ENCODE data around the gene CAMTA1. TPM values are rescaled to one million over a fixed set of nuclear protein-coding genes. Genes with fewer than 3 reads are reported as not detected.

The CAMTA1 gene
- total RNA-seq, 2 donors from 2014 or later, result 55.3 to 69.5 TPM

DNA sequence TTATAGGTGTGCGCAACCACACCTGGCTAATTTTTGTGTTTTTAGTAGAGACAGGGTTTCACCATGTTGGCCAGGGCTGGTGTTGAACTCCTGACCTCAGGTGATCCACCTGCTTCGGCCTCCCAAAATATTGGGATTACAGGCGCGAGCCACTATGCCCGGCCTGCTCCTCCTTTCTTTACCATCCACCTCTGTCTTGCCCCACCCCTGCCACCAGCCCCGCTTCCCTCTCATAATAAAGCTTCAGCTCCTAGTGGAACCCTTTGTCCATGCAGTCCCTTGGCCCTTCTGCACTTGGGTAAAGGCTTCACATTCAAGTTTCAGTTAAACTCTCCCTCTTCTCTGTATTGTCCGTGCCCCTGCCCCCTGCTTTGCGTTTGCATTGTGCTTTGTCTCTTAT is 120.1 kb downstream of the CAMTA1 start:
- H3K4me3 Mint-ChIP-seq, result no peak overlapping the region
- no peak for DNase-seq
- H3K27ac Mint-ChIP-seq, result no peak overlapping the region
- H3K27me3 Mint-ChIP-seq, result no peaks in the 10 kb centered on the region
- no peaks in the 10 kb centered on the region for H3K36me3 Mint-ChIP-seq (ENCODE audit: low read depth)
- no peaks in the 10 kb centered on the region for H3K9me3 ChIP-seq (ENCODE audit: control insufficient read depth, low read length, poor library complexity, severe bottlenecking)
- H3K4me1 Mint-ChIP-seq, result peaks cover 6% of the 10 kb centered on the region
- ATAC-seq, result no peak

DNA sequence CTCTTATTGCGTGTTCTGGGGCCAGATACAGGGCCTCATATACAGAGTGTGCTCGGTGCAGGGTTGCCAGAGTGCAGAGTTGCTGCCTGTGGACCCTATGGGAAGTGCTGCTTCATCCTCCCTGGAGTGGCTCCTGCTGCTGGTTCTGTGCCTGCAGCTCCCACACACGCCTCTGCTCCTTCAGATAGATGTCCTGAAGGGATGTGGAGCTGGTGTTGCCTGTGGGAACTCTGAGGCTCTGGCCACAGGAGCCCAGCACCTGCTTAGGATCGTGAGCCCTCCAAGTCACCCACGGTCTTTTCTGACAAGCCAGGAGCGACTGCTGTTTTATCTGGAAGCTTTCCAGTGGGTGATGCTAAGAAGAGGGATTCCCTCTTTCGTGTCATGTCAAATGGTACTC is 120.5 kb downstream of the CAMTA1 start:
- no peaks in the 10 kb centered on the region for H3K36me3 Mint-ChIP-seq (ENCODE audit: low read depth)
- H3K27me3 Mint-ChIP-seq, result peaks cover under 1% of the 10 kb centered on the region
- H3K27ac Mint-ChIP-seq, result no peak overlapping the region
- no peaks in the 10 kb centered on the region for H3K9me3 ChIP-seq (ENCODE audit: control insufficient read depth, low read length, poor library complexity, severe bottlenecking)
- DNase-seq (no peak), ATAC-seq (no peak)
- peaks cover 5% of the 10 kb centered on the region for H3K4me1 Mint-ChIP-seq
- no peak overlapping the region for H3K4me3 Mint-ChIP-seq

DNA sequence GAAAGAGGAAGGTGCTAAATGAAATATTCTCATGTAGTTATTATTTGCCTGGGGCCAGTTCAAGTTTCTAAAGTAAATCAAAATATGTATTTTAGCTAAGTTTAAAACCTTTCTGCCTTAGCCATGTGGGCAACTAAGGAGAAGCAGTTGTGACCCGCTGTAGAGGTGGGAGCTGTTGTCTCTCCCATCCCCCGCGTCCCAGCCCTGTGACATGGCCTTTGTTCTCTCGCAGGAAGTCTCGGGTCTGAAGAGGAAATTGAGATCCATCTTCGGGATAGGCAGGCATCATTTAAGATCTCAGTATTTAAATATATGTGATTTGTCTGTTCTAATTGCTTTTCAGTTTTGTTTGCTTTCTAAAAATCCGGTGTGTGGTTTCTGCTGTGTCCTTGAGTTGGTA is 121.5 kb downstream of the CAMTA1 start:
- no peaks in the 10 kb centered on the region for H3K9me3 ChIP-seq (ENCODE audit: control insufficient read depth, low read length, poor library complexity, severe bottlenecking)
- Mint-ChIP-seq H3K4me1 (peaks cover 5% of the 10 kb centered on the region), H3K4me3 (no peak overlapping the region), H3K36me3 (ENCODE audit: low read depth) (no peaks in the 10 kb centered on the region), H3K27me3 (peaks cover 10% of the 10 kb centered on the region), H3K27ac (no peak overlapping the region)
- ATAC-seq (no peak), DNase-seq (no peak)

DNA sequence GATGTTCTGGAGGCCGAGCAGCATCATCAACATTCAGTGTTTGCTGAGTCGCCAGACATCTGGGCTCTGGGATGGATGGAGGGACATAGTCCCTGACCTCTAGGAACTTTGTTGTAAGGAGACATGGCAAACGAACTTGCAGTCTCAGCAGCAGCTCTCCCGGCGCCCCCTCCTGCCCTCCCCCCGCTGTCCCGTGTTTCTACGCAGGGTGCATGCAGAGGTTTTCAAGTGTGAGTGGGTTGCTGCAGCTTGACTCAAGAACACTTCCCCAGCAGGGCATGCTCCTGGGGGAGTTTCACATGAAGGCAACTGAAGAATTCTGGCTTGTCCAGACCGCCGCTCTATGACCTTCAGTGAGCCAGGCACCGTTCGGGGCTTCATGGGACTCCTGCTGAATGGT is 121.9 kb downstream of the CAMTA1 start:
- Mint-ChIP-seq H3K27ac (no peak overlapping the region), H3K36me3 (ENCODE audit: low read depth) (no peaks in the 10 kb centered on the region), H3K4me3 (no peak overlapping the region), H3K4me1 (peaks cover 5% of the 10 kb centered on the region), H3K27me3 (peaks cover 14% of the 10 kb centered on the region)
- DNase-seq, result no peak
- H3K9me3 ChIP-seq (ENCODE audit: control insufficient read depth, low read length, poor library complexity, severe bottlenecking), result no peaks in the 10 kb centered on the region
- no peak for ATAC-seq

DNA sequence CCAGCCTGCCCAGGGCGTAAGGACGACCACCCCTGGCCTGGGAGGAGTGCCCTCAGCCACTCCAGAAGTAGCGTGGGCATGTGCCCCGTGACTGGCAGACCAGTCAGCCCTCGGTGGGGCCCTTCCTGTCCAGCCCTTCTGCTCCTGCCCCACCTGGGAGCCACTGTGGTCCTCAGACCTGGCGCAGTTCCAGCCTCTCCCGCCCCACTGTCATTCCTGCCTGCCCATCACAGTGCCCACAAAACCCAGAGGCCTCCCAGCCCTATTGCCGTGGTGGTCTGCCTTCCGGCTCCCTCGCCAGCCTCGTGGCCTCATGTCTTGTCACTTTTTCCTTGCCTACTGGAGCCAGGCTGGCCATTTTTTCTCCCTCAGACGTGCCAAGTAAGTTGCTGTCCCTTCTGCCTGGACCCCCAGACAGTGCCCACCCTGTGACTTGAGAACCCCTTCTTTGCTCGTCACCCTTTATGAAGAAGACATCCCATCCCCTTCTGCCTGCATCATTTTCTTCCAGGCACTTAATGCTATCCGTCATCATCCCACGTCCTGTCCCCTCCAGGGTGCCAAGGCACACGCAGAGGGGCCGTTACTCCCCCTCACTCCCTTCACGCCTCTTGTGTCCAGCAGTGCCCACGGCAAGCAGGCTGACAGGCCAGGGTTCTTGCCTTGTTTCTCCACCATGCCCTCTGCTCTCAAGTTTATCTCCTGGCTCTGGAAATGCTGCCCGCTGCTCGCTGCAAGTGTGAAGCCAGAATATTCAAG is 122.6 kb downstream of the CAMTA1 start:
- H3K9me3 ChIP-seq (ENCODE audit: control insufficient read depth, low read length, poor library complexity, severe bottlenecking), result no peaks in the 10 kb centered on the region
- no peak for ATAC-seq
- Mint-ChIP-seq H3K4me1 (peaks cover 3% of the 10 kb centered on the region), H3K36me3 (ENCODE audit: low read depth) (no peaks in the 10 kb centered on the region), H3K4me3 (no peak overlapping the region), H3K27ac (no peak overlapping the region), H3K27me3 (peaks cover 19% of the 10 kb centered on the region)
- DNase-seq, result no peak

DNA sequence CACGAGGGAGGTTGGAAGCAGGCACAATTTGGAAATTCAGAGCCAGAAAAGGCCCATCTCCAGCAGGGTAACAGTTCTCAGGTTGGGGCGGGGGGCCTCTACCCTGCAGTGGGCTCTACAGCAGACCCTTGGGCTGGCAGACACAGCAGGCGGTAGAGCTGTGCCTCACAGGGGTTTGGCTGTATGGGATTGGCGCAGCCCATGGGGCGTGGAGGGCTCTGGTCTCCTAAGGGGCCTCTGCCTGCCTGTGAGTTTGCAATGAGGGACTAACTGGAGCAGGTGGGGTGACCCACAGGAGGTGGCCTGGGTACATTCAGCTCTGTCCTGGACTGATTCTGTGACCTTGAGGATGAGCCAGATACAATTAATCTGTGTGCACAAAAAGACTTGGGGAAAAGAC is 124.1 kb downstream of the CAMTA1 start:
- no peaks in the 10 kb centered on the region for H3K9me3 ChIP-seq (ENCODE audit: control insufficient read depth, low read length, poor library complexity, severe bottlenecking)
- H3K4me1 Mint-ChIP-seq, result peaks cover 3% of the 10 kb centered on the region
- ATAC-seq, result no peak
- peaks cover 30% of the 10 kb centered on the region for H3K27me3 Mint-ChIP-seq
- no peak overlapping the region for H3K27ac Mint-ChIP-seq
- H3K36me3 Mint-ChIP-seq (ENCODE audit: low read depth), result no peaks in the 10 kb centered on the region
- no peak for DNase-seq
- no peak overlapping the region for H3K4me3 Mint-ChIP-seq

DNA sequence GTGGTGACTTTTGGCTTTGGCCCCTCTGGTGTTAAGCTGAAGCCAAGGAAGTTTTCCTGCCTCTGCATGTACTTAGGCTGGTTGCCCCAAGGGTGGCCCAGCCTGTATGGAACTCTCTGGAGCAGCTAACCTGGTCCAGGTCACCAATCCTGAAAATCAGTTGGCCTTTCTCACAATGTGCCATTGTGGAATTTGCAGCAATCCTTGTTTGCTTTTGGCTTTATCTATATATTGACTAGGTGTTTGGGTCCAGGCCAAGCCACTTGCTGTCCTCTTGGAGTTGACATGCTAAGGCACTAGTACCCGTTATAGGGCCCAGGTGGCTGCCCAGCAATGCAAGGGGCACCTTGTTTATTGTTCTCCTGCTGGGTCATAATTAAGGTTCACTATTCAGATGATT is 124.6 kb downstream of the CAMTA1 start:
- no peak overlapping the region for H3K4me3 Mint-ChIP-seq
- no peaks in the 10 kb centered on the region for H3K36me3 Mint-ChIP-seq (ENCODE audit: low read depth)
- ATAC-seq, result no peak

DNA sequence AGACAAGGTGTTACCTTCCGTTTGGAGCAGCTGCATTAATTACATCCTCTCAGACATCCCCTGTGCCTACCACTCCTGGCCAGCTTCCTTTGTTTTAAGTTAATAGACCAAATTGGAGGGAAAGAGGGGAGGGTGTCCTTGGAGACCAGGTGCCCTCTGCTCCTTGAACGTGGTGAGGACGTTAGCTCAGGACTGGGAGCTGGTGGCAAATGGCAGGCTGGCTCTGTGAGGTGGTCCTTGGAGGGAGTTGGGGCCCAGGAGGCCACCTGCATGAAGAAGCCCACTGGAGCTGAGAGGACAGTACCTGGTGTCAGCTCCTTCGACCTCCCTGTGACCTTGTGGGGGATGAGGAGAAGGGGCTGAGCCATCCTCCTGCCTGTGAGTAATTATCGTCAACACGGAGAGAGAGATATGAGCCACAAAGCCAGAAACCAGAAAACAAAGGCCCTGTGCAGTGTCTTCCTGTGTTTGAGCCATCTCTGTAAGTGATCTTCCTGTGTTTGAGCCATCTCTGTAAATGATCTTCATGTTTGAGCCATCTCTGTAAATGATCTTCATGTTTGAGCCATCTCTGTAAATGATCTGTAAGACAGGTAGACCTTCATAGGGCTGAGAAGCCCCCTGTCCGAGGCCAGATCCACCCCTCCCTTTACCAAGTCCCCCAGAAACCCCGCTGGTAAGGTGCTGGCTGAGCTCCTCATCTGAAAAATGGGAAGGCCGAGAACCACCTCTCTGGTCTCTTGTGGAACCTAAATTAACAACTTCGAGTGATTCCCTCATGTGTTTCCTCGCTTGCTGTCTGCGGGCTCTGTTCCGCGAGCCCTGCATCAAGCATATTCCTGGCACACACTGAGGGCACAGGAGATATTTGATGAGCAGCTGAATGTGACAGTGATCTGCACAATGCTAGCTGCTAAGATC is 126.0 kb downstream of the CAMTA1 start:
- H3K4me3 Mint-ChIP-seq, result no peak overlapping the region
- no peaks in the 10 kb centered on the region for H3K36me3 Mint-ChIP-seq (ENCODE audit: low read depth)
- H3K27me3 Mint-ChIP-seq, result peaks cover 42% of the 10 kb centered on the region
- no peak overlapping the region for H3K27ac Mint-ChIP-seq
- no peak for DNase-seq
- H3K4me1 Mint-ChIP-seq, result no peaks in the 10 kb centered on the region
- H3K9me3 ChIP-seq (ENCODE audit: control insufficient read depth, low read length, poor library complexity, severe bottlenecking), result no peaks in the 10 kb centered on the region
- no peak for ATAC-seq

More for the DNA sequence above, 124.6 kb downstream of the CAMTA1 start:
- H3K27ac Mint-ChIP-seq, result no peak overlapping the region
- H3K27me3 Mint-ChIP-seq, result peaks cover 34% of the 10 kb centered on the region
- H3K4me1 Mint-ChIP-seq, result peaks cover 3% of the 10 kb centered on the region
- H3K9me3 ChIP-seq (ENCODE audit: control insufficient read depth, low read length, poor library complexity, severe bottlenecking), result no peaks in the 10 kb centered on the region
- no peak for DNase-seq

DNA sequence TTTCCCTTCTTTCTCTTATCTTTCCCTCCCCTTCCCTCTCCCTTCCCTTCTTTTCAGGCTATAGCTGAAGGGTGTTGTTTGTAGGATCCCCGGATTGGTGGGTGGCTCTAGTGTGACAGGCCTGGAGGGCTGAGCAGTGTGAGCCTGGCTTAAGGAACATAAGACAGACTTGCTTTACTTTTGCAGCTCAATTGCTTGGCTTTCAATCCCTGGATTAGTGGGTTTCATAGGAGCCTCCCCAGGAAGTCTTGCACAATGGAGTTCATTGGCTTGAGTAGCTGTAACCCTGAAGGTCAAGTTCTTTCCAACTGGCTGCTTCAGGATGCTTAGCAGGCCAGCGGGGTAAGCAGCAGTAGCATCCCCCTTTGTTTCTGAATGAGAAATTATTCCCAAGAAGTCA is 126.7 kb downstream of the CAMTA1 start:
- H3K9me3 ChIP-seq (ENCODE audit: control insufficient read depth, low read length, poor library complexity, severe bottlenecking), result no peaks in the 10 kb centered on the region
- H3K4me1 Mint-ChIP-seq, result no peaks in the 10 kb centered on the region
- no peak for ATAC-seq
- no peak for DNase-seq
- H3K27me3 Mint-ChIP-seq, result peaks cover 49% of the 10 kb centered on the region
- peaks cover 2% of the 10 kb centered on the region for H3K36me3 Mint-ChIP-seq (ENCODE audit: low read depth)
- H3K27ac Mint-ChIP-seq, result no peak overlapping the region
- H3K4me3 Mint-ChIP-seq, result no peak overlapping the region

DNA sequence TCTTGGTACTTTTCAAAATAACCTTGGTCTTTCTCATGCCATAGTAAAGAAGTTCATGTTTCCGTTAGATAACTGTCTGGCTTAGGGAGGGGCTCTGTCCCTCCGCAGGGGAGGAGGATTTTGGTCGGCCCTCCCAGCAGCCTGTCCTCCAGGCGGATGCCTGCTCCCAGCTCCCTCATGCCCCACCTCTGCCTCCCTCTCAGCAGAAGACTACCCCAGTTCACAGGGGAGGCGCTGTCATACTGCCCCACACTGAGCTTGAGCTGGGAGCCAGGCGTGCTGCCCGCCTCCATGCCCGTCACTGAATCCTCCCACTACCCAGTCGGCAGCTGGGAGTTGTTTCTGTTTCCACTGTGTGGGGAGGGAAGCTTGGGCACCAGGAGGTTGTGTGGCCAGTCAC is 127.3 kb downstream of the CAMTA1 start:
- H3K4me3 Mint-ChIP-seq, result no peak overlapping the region
- no peak for ATAC-seq
- H3K27me3 Mint-ChIP-seq, result peaks cover 54% of the 10 kb centered on the region
- DNase-seq, result no peak
- H3K36me3 Mint-ChIP-seq (ENCODE audit: low read depth), result peaks cover 2% of the 10 kb centered on the region
- H3K27ac Mint-ChIP-seq, result no peak overlapping the region
- H3K4me1 Mint-ChIP-seq, result no peaks in the 10 kb centered on the region
- no peaks in the 10 kb centered on the region for H3K9me3 ChIP-seq (ENCODE audit: control insufficient read depth, low read length, poor library complexity, severe bottlenecking)

DNA sequence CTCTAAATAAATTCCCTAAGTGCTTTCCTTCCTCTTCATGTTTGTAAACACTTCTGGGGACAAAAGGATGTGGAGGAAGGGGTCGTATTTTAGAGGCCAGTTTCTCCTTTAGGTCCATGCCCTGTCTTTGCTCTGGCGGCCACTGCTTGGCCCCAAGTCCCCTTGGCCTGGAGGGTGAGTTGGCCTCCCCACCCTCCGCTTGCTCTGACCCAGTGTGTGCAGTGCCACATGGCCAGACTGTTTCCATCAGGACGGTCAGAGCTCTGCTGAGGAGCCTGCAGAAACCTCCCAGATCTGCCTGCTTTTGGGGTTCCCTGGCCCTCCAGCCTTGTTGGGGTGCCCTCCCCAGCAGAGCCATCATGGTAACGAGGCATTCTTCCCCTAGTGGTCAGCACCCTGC is 127.8 kb downstream of the CAMTA1 start:
- DNase-seq (no peak), ATAC-seq (no peak)
- Mint-ChIP-seq H3K27me3 (peaks cover 56% of the 10 kb centered on the region), H3K4me3 (no peak overlapping the region), H3K36me3 (ENCODE audit: low read depth) (peaks cover 2% of the 10 kb centered on the region), H3K27ac (no peak overlapping the region), H3K4me1 (no peaks in the 10 kb centered on the region)
- no peaks in the 10 kb centered on the region for H3K9me3 ChIP-seq (ENCODE audit: control insufficient read depth, low read length, poor library complexity, severe bottlenecking)

DNA sequence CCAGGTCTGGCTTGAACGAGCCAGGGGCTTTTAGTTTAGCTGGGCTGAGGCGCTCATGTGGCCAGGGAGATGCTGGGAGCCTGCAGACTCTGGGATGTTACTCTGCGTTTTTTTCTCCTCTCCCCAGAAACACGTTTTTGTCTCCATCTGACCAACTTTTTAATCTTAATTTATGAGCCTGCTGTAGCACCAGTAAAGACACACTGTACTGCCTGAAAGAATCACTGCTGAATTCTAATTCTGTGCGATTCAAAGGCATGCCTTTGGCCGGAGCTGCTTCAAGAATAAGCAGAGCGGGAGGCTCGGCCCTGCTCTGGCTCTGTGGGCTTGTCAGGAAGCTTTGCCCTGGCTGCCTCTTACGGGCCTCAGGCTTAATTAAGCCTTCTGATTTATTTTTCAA is 129.5 kb downstream of the CAMTA1 start:
- H3K27me3 Mint-ChIP-seq, result peaks cover 65% of the 10 kb centered on the region
- H3K36me3 Mint-ChIP-seq (ENCODE audit: low read depth), result peaks cover 4% of the 10 kb centered on the region
- H3K9me3 ChIP-seq (ENCODE audit: control insufficient read depth, low read length, poor library complexity, severe bottlenecking), result no peaks in the 10 kb centered on the region
- no peak overlapping the region for H3K4me3 Mint-ChIP-seq
- H3K27ac Mint-ChIP-seq, result no peak overlapping the region
- H3K4me1 Mint-ChIP-seq, result no peaks in the 10 kb centered on the region
- no peak for DNase-seq
- no peak for ATAC-seq

DNA sequence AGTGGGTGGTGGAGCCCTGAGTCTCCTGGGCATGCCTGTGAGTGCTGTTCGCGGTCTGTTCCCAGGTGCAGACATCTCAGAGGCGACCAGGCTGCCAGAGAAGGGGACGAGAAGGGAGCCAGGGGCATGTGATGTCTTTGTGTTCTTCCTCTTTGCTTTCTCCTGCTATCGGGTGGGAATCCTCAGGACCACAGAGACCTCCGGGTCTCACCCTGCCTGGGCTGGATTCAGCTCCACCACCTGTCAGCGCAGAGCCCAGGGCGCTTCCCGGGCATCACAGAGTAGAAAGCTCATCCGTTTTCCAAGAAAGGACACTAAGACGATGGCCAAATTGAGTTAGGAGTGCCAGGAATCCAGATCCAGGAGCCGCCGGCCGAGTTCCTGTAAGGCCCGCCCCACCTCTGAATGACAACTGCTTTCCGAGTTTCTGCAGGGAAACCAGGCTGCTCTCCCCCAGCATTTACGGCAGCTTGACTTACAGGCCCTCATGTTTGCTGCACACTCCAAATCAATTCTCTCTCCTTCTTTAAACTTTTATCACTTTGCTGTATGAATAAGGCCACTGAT is 130.8 kb downstream of the CAMTA1 start:
- H3K4me3 Mint-ChIP-seq, result no peak overlapping the region
- peaks cover 4% of the 10 kb centered on the region for H3K36me3 Mint-ChIP-seq (ENCODE audit: low read depth)
- no peaks in the 10 kb centered on the region for H3K9me3 ChIP-seq (ENCODE audit: control insufficient read depth, low read length, poor library complexity, severe bottlenecking)
- DNase-seq, result no peak
- ATAC-seq, result no peak
- peaks cover 75% of the 10 kb centered on the region for H3K27me3 Mint-ChIP-seq
- H3K27ac Mint-ChIP-seq, result no peak overlapping the region
- no peaks in the 10 kb centered on the region for H3K4me1 Mint-ChIP-seq
